ENCODE results near the gene PTOV1.

The PTOV1 gene

GRCh38 chr19:49889687-49890348, 38.9 kb downstream of the PTOV1 start:
- FAIRE-seq (no peak), DNase-seq (ENCODE audit: insufficient read length) (no peak)
- TF ChIP-seq POLR2A (IDR thresholded peaks at IDR 0.05; ENCODE audit: low read depth, low read length), result no peak; the same call in 1 of the 2 replicates
- no peak; the same call in 1 of the 2 replicates for TF ChIP-seq POLR2AphosphoS5 (IDR thresholded peaks at IDR 0.05; ENCODE audit: low read depth, low read length)
- TF ChIP-seq TAF1 (IDR thresholded peaks at IDR 0.05; ENCODE audit: borderline replicate concordance, low read depth, low read length), result no peak

- TF ChIP-seq POLR2A (IDR thresholded peaks at IDR 0.05; ENCODE audit: low read depth, low read length) (no peak), POLR2AphosphoS5 (IDR thresholded peaks at IDR 0.05; ENCODE audit: low read depth, low read length) (peak; percentile 61; the same call in 1 of the 2 replicates), TAF1 (IDR thresholded peaks at IDR 0.05; ENCODE audit: borderline replicate concordance, low read depth, low read length) (no peak)
- FAIRE-seq, result peak; percentile 62
- DNase-seq (ENCODE audit: insufficient read length), result peak; percentile 74
These were observed 39.7 kb downstream of the PTOV1 start for GRCh38 chr19:49890349-49891311.

- peak; percentile 56 for TF ChIP-seq POLR2AphosphoS5 (IDR thresholded peaks at IDR 0.05; ENCODE audit: low read depth, low read length)
- TF ChIP-seq TAF1 (IDR thresholded peaks at IDR 0.05; ENCODE audit: borderline replicate concordance, low read depth, low read length), result no peak
- FAIRE-seq (no peak), DNase-seq (ENCODE audit: insufficient read length) (no peak)
These were observed 40.4 kb downstream of the PTOV1 start for GRCh38 chr19:49891393-49891792.

GRCh38 chr19:49892716-49893115, 41.8 kb downstream of the PTOV1 start:
- no peak for FAIRE-seq
- TF ChIP-seq TAF1 (IDR thresholded peaks at IDR 0.05; ENCODE audit: borderline replicate concordance, low read depth, low read length), result no peak
- TF ChIP-seq POLR2AphosphoS5 (IDR thresholded peaks at IDR 0.05; ENCODE audit: low read depth, low read length), result no peak
- TF ChIP-seq POLR2A (IDR thresholded peaks at IDR 0.05; ENCODE audit: low read depth, low read length), result no peak
- DNase-seq (ENCODE audit: insufficient read length), result no peak

- TF ChIP-seq POLR2A (IDR thresholded peaks at IDR 0.05; ENCODE audit: low read depth, low read length) (no peak; the same call in 1 of the 2 replicates), TAF1 (IDR thresholded peaks at IDR 0.05; ENCODE audit: borderline replicate concordance, low read depth, low read length) (no peak), POLR2AphosphoS5 (IDR thresholded peaks at IDR 0.05; ENCODE audit: low read depth, low read length) (no peak)
- FAIRE-seq (peak; percentile 21), DNase-seq (ENCODE audit: insufficient read length) (no peak)
These were observed 43.2 kb downstream of the PTOV1 start for GRCh38 chr19:49894011-49894664.

- peak; percentile 80 for FAIRE-seq
- peak; percentile 73 for DNase-seq (ENCODE audit: insufficient read length)
- TF ChIP-seq TAF1 (IDR thresholded peaks at IDR 0.05; ENCODE audit: borderline replicate concordance, low read depth, low read length) (peak; percentile 34; the same call in 1 of the 2 replicates), POLR2A (IDR thresholded peaks at IDR 0.05; ENCODE audit: low read depth, low read length) (peak; percentile 44; the same call in 1 of the 2 replicates), POLR2AphosphoS5 (IDR thresholded peaks at IDR 0.05; ENCODE audit: low read depth, low read length) (peak; percentile 71)
These were observed 44.1 kb downstream of the PTOV1 start for GRCh38 chr19:49894879-49895565.

GRCh38 chr19:49895566-49896297, 44.8 kb downstream of the PTOV1 start:
- TF ChIP-seq POLR2A (IDR thresholded peaks at IDR 0.05; ENCODE audit: low read depth, low read length) (peak; percentile 18), TAF1 (IDR thresholded peaks at IDR 0.05; ENCODE audit: borderline replicate concordance, low read depth, low read length) (no peak)
- peak; percentile 94 for FAIRE-seq

GRCh38 chr19:49896863-49897621, 46.1 kb downstream of the PTOV1 start, which contains the start of gene IL4I1:
IL4I1 (minus strand) TSS chr19:49896887; CDS start chr19:49896160, 727 bp downstream.
- TF ChIP-seq POLR2AphosphoS5 (IDR thresholded peaks at IDR 0.05; ENCODE audit: low read depth, low read length), result peak; percentile 74; the same call in 1 of the 2 replicates
- TF ChIP-seq POLR2A (IDR thresholded peaks at IDR 0.05; ENCODE audit: low read depth, low read length), result peak; percentile 72
- TF ChIP-seq TAF1 (IDR thresholded peaks at IDR 0.05; ENCODE audit: borderline replicate concordance, low read depth, low read length), result 0 out of 2 replicates have a peak, but pooled peaks have one; percentile 57
- FAIRE-seq (peak; percentile 98), DNase-seq (ENCODE audit: insufficient read length) (peak; percentile 79)

More at GRCh38 chr19:49895566-49896297, 44.8 kb downstream of the PTOV1 start:
- no peak for DNase-seq (ENCODE audit: insufficient read length)

GRCh38 chr19:49904136-49904535, 53.2 kb downstream of the PTOV1 start:
- no peak for DNase-seq (ENCODE audit: insufficient read length)
- no peak for TF ChIP-seq TAF1 (IDR thresholded peaks at IDR 0.05; ENCODE audit: borderline replicate concordance, low read depth, low read length)
- peak; percentile 9 for FAIRE-seq

Measured in GM12892 (cell line).